Right lobe of liver (tissue), 6 donors: Measurements from ENCODE around the gene ATP5MK. TPM values are rescaled to one million over a fixed set of nuclear protein-coding genes. Genes with fewer than 3 reads are reported as not detected.

Experiments
- ATAC-seq, 4 donors: fragments of 200-7000 bp; cut with Tn5 transposase; one replicate each; pipeline ENCODE4 v1.9.1; 2020; ENCODE audit warnings: mild to moderate bottlenecking in 4 of 4, moderate library complexity in 4 of 4
- DNase-seq, 3 donors: peaks; one replicate each; pipeline ENCODE4 v3.0.0-alpha.2; 2020
- H3K27ac ChIP-seq, 3 donors: fragments of 200-600 bp; one replicate each; pipeline ENCODE4 v1.8.0; 2022
- H3K27me3 ChIP-seq, 2 donors: fragments of 200-600 bp; one replicate each; pipeline ENCODE4 v1.8.0; 2022
- H3K36me3 ChIP-seq, 4 donors: fragments of 200-600 bp; sonication (generic) in 1 of 4; one replicate each; pipeline versions ENCODE4 v1.5.1 to v1.8.0; 2017 to 2022; ENCODE audit warnings: control low read depth in 1 of 4
- H3K4me1 ChIP-seq, 4 donors: fragments of 200-600 bp; sonication (generic) in 1 of 4; one replicate each; pipeline versions ENCODE4 v1.5.1 to v1.8.0; 2017 to 2022; ENCODE audit warnings: control low read depth in 1 of 4
- H3K4me3 ChIP-seq, 3 donors: fragments of 200-600 bp; one replicate each; pipeline ENCODE4 v1.8.0; 2022
- H3K9me3 ChIP-seq, 4 donors: fragments of 200-600 bp; sonication (generic) in 1 of 4; one replicate each; pipeline versions ENCODE4 v1.5.1 to v1.8.0; 2017 to 2022; ENCODE audit warnings: control low read depth in 1 of 4
- CTCF ChIP-seq, 4 donors: fragments of 200-600 bp in 3 of 4; fragments of 450-650 bp in 1 of 4; IDR thresholded peaks; one replicate each; pipeline versions ENCODE4 v1.5.1 to v1.8.0; 2016 to 2022; ENCODE audit warnings: antibody characterized with exemption in 4 of 4, mild to moderate bottlenecking in 2 of 4
- POLR2A ChIP-seq: fragments of 450-650 bp; IDR thresholded peaks from one replicate; pipeline ENCODE4 v1.6.1; 2017; ENCODE audit warnings: antibody characterized with exemption, mild to moderate bottlenecking
- WGBS: methylation state at CpG from one replicate; pipeline ENCODE4 v1.1.6; 2018; ENCODE audit warnings: low coverage, low lambda C conversion rate; ENCODE audit not compliant: insufficient coverage; ENCODE audit errors: missing lambda C conversion rate; 5-methylcytosine and 5-hydroxymethylcytosine counted together
- intact Hi-C, 2 donors: fragments of 100-400 bp; cut with DNase I; formaldehyde crosslinking; loops; one replicate each; pipeline versions ENCODE4 v1.11.2 to v1.14.1; 2022
- total RNA-seq, 6 experiments: library from RNA; depleted of rRNA in 2 of 6; stranded (reverse); fragments of >200 nt in 2 of 6; fragmentation: NEBNext Ultra II Directional in 3 of 6; extraction: Animal tissue kit (Norgen Biotek cat#: 25700) in 3 of 6; gene quantifications; one replicate each; pipeline versions ENCODE4 v1.1.0 to v1.2.4, GENCODE V29; 2016 to 2023
- donor health status: DM: no; HTN: yes; CAD: no.
- donor health status: DM: no; HTN: no; CAD: no.
- donor health status: DM: no; HTN: no; CAD: no.
- donor health status: DM: no; HTN: yes; CAD: no.
- donor health status: DM: no; HTN: yes; CAD: no.

The ATP5MK gene
- total RNA-seq, 6 experiments from 2014 or later, result 176 to 257 (median 220) TPM

DNA sequence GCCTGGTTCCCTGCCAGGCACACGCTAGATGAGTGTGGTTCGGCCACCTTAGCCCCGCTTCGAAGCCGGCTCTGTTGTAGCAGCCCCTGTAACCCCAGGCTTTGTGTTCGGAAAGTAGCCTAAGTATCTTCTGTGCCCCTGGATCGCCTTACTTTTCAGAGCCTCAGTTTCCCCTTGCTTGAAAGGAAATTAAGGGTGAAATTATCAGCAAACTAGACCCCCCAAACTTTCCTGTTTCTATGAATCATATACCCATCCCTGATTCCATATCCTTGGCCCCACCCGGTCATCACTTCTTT, 463 bp upstream of the ATP5MK start:
- peaks cover 1 to 33% (median 13%) of the 10 kb centered on the region in 4 donors for H3K36me3 ChIP-seq
- ATAC-seq (no peak), DNase-seq (no peak)
- H3K9me3 ChIP-seq, result no peaks in the 10 kb centered on the region
- intact Hi-C loops, result no loop called here
- H3K27me3 ChIP-seq, result no peaks in the 10 kb centered on the region
- no peak overlapping the region for H3K27ac ChIP-seq
- 0% methylated on average over 4 of the region's 8 CpGs for WGBS
- TF ChIP-seq POLR2A (no peak), CTCF (IDR thresholded peaks at IDR 0.05) (no peak)
- H3K4me1 ChIP-seq, result peaks cover 0 to 19% (median 7%) of the 10 kb centered on the region in 4 donors
- H3K4me3 ChIP-seq, result peak overlapping the region; percentile 86 to 97 (median 90)

DNA sequence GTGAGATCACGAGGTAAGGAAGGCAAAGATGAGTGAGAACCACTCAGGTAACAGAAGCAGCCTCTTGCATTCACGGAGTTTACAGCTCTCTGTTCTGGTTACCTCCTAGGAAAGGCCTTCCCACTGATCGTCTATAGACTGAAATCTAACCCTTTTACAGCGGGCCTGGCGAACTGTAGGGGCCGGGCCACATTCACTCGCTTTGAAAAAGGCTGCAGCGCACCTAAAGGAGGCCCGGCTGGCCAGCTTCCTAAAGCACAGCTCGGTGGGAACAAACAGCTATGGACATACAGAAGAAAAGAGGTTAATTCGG, 565 bp downstream of the ATP5MK start:
- TF ChIP-seq POLR2A, result no peak
- no peak for TF ChIP-seq CTCF (IDR thresholded peaks at IDR 0.05)
- H3K9me3 ChIP-seq, result no peaks in the 10 kb centered on the region
- no peaks in the 10 kb centered on the region for H3K27me3 ChIP-seq
- intact Hi-C loops, result no loop called here
- H3K4me1 ChIP-seq, result peaks cover 0 to 19% (median 7%) of the 10 kb centered on the region in 4 donors
- H3K36me3 ChIP-seq, result peaks cover 2 to 34% (median 14%) of the 10 kb centered on the region in 4 donors
- ATAC-seq (peak; percentile 2 to 27 (median 12)), DNase-seq (no peak)
- 2% methylated on average over 10 of the region's 11 CpGs for WGBS
- H3K4me3 ChIP-seq, result peak overlapping the region; percentile 86 to 97 (median 90)
- peak overlapping the region; percentile 64 to 71 (median 68) for H3K27ac ChIP-seq

- no peak for TF ChIP-seq CTCF (IDR thresholded peaks at IDR 0.05)
- no peak for TF ChIP-seq POLR2A
- H3K27me3 ChIP-seq, result no peaks in the 10 kb centered on the region
- no peak overlapping the region for H3K4me3 ChIP-seq
- H3K36me3 ChIP-seq, result peaks cover 4 to 34% (median 15%) of the 10 kb centered on the region in 4 donors
- DNase-seq (no peak), ATAC-seq (no peak)
- no peak overlapping the region for H3K27ac ChIP-seq
- no peaks in the 10 kb centered on the region for H3K9me3 ChIP-seq
- 91% methylated on average over 14 of the region's 14 CpGs for WGBS
- H3K4me1 ChIP-seq, result peaks cover 0 to 19% (median 7%) of the 10 kb centered on the region in 4 donors
- intact Hi-C loops, result no loop called here
Measured at GRCh38 chr10:103394180-103394579, 2.1 kb downstream of the ATP5MK start.

DNA sequence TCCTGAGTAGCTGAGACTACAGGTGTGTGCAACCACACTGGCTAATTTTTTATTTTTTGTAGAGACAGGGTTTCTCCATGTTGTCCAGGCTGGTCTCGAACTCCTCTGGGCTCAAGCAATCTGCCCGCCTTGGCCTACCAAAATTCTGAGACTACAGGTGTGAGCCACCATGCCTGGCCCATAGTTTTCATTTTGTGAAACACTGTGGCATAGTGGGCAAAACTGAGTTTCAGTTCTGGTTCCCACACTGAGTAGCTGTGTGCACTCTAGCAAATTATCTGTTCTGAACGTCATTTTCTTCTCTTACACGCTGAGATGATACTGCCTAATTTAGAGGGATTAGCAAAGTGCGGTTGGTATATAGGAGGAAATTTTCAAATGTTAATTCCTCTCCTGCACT, 13.5 kb downstream of the ATP5MK start:
- Histone ChIP-seq H3K4me1 (no peaks in the 10 kb centered on the region), H3K27me3 (no peaks in the 10 kb centered on the region), H3K9me3 (no peaks in the 10 kb centered on the region), H3K27ac (no peak overlapping the region), H3K36me3 (peaks cover 0 to 50% (median 15%) of the 10 kb centered on the region in 4 donors), H3K4me3 (no peak overlapping the region)
- 100% methylated on average over 5 of the region's 5 CpGs for WGBS
- DNase-seq (no peak), ATAC-seq (no peak)
- no peak for TF ChIP-seq CTCF (IDR thresholded peaks at IDR 0.05)
- TF ChIP-seq POLR2A, result no peak
- intact Hi-C loops, result no loop called here

- Histone ChIP-seq H3K4me3 (no peak overlapping the region), H3K27ac (no peak overlapping the region), H3K4me1 (peaks cover 0 to 1% (median 0%) of the 10 kb centered on the region in 4 donors), H3K36me3 (peaks cover 0 to 28% (median 5%) of the 10 kb centered on the region in 4 donors), H3K9me3 (no peaks in the 10 kb centered on the region), H3K27me3 (no peaks in the 10 kb centered on the region)
- intact Hi-C loops, result no loop called here
- TF ChIP-seq POLR2A, result no peak
- DNase-seq (no peak), ATAC-seq (no peak)
- 93% methylated on average over 3 of the region's 5 CpGs for WGBS
Measured at GRCh38 chr10:103374263-103374662, 22.0 kb downstream of the ATP5MK start.
